Esophagus muscularis mucosa (tissue), 3 donors: ENCODE data around the gene MIPOL1.

Experiments used
- POLR2AphosphoS5 ChIP-seq, 2 donors: sonication (generic); formaldehyde crosslinking; IDR thresholded peaks; one replicate each; pipeline ENCODE4 v1.6.1; 2017; ENCODE audit warnings: antibody characterized with exemption in 2 of 2
- TF ChIP-seq, protein P1 (sequence below), 3 experiments: fragments of 200-600 bp in 2 of 3; fragments of 450-650 bp in 1 of 3; sonication (generic) in 2 of 3; IDR thresholded peaks; one replicate each; pipeline ENCODE4 v1.5.1; 2017 to 2019; ENCODE audit warnings: antibody characterized with exemption in 3 of 3, mild to moderate bottlenecking in 2 of 3, moderate library complexity in 1 of 3

DNA sequence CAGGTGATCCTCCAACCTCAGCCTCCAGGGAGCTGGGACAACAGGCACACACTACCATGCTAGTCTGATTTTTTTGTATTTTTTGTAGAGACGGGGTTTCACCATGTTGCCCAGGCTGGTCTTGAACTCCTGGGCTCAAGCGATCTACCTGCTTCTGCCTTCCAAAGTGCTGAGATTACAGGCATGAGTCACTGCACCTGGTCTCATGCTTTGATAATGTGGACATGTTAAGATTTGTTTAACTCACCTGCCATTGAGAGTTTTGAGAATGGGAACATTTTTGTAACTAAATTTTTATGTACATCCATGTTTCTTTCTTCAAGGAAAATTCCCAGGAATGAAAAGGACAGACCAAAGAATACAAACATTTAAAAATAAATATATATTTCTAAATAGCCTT, 121.2 kb downstream of the MIPOL1 start:
- TF ChIP-seq, protein P1, sequence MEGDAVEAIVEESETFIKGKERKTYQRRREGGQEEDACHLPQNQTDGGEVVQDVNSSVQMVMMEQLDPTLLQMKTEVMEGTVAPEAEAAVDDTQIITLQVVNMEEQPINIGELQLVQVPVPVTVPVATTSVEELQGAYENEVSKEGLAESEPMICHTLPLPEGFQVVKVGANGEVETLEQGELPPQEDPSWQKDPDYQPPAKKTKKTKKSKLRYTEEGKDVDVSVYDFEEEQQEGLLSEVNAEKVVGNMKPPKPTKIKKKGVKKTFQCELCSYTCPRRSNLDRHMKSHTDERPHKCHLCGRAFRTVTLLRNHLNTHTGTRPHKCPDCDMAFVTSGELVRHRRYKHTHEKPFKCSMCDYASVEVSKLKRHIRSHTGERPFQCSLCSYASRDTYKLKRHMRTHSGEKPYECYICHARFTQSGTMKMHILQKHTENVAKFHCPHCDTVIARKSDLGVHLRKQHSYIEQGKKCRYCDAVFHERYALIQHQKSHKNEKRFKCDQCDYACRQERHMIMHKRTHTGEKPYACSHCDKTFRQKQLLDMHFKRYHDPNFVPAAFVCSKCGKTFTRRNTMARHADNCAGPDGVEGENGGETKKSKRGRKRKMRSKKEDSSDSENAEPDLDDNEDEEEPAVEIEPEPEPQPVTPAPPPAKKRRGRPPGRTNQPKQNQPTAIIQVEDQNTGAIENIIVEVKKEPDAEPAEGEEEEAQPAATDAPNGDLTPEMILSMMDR (IDR thresholded peaks at IDR 0.05), result no peak
- no peak for TF ChIP-seq POLR2AphosphoS5 (IDR thresholded peaks at IDR 0.05)
